NCI-H2171 treated with DMSO at 0.1 percent for 48 hours (cell line): ENCODE data around the gene STX7.

Experiments
- DNase-seq: peaks from one replicate; lab custom pipeline; 2025; lab: John Stamatoyannopoulos, UW

Gene STX7

GRCh38 chr6:132412656-132413498, 100.0 kb downstream of the STX7 start:
- DNase-seq: no peak

- DNase-seq: no peak
These were observed 101.6 kb downstream of the STX7 start for GRCh38 chr6:132411296-132411695.

- DNase-seq: no peak
These were observed 102.1 kb downstream of the STX7 start for GRCh38 chr6:132410830-132411229.

GRCh38 chr6:132405143-132405915, 107.6 kb downstream of the STX7 start:
- no peak for DNase-seq

- DNase-seq: no peak
These were observed 108.2 kb downstream of the STX7 start for GRCh38 chr6:132404736-132405135.

GRCh38 chr6:132404330-132404729, 108.6 kb downstream of the STX7 start:
- no peak for DNase-seq

DNA sequence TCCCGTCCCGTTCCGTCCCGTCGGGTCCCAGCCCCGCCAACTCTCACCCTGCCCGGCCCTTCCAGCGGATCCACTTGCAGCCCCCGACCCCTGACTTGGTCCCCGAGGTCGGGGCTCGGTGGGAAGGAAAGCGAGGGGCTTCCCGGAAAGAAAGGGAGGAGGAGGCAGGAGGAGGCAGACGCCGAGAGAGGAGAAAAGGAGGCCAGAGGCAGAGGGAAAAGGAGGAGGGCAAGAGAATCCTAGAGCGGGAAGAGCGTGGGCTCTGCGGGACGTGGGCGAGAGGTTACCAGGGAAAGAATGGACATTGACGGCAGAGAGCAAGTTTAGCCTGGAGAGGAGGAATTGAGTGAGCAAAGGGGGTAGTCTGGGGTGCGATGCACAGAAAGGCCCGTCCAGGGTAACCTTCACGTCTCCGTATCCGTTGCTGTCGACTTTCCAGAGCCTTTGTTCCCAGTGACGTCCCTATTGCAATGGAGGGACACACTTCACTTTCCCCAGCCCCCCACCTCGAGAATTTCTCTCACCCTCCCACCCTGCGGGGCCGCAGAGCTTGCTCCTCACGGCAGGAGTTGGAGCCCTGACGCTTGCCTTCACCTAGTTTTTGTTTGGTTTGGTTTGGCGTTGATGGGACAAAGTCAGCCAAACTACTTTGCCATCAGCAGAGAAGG, 111.2 kb downstream of the STX7 start:
- no peak for DNase-seq

- no peak for DNase-seq
These were observed 111.9 kb downstream of the STX7 start, which contains the start of gene MOXD1 for GRCh38 chr6:132400883-132401617. TSS of gene MOXD1 (minus strand) at chr6:132401475. CDS start at chr6:132401426, 49 bp downstream.

DNA sequence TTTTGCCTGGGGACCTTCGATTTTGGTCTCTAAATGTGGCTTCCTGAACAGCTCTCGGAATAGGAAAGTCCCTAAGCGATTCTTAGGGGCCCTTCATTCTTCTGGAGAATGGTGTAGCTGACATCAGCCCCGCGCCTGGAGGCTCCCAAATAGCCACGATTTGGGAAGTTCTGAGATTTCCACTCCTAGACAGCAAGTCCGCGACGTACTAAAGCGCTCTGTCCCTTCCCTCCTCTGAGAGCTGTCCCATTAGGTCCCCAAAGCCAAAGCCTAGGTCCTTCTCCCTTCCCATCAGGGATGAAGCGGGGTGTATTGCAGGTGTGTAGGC, 112.4 kb downstream of the STX7 start:
- no peak for DNase-seq

DNA sequence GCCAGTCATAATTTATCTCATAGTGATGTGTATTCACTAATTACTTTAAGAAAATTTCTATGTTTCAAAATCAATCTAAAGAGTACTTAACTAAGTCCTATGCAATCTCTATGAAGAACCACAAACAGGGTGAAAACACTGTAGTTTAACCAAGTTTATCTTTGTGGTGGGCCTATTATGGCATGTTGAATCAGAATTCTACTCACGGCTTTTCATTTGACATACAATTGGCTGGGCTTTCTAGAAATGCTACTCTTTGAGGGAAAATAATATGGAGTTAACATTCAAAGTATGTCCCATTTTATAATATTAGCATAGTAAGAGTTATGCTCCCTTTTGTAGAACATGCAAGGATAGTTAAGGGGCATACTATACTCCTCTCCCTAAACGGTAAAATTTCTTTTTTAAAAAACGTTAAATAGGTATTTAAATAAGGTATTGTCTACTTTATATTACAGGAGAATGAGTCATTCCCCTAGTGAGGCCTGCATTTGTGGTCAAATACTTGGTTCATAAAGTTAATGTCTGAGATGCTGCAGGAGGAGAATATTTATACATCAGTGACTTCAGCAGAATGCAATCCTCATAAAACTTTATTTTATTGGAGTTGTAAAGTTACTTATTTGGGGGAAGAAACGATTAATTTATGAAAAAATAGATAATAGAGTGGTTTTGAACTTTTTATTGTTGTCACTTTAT, 113.4 kb downstream of the STX7 start:
- no peak for DNase-seq
